ENCODE measurements around the gene PRKCQ. TPM values are rescaled to one million over a fixed set of nuclear protein-coding genes. Genes with fewer than 3 reads are reported as not detected.

PRKCQ gene
- total RNA-seq, 1 experiment from 2014 or later, result 12.1 TPM

DNA sequence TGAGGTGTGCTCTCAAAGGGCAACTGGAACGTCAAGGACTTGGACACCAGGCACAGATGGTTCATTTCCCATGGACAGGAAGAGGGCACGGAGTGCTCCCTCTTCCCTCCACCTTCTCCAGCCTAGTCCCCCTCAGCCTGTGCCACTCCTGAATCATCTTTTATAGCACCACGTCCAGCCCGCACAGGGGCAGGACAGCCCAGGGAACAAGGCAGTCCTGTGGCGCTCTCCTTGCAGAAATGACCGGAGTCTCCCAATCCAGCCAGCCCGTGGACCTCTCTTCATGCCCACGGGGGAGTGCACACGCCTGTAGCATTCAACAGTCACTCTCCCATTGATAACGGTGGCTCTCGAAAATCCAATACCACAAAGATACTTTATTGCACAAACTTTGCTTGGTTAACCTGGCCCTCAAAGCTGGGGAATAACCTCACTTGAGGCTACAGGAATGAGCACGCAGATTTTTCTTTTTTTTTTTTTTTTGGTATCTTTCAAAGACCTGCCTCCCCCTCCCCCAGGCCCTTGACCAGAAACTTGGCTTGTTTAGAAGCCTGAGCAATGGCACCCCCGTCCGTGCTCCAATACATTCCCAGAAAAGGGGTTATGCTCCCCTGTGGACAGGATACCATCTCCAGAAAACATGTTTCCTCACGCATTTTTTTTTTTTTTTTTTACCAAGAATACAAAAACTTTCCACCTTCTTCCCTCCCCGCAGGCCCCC lies 733 bp downstream of the PRKCQ start:
- H3K23me2 ChIP-seq (ENCODE audit: insufficient read length, low read depth, low read length, poor library complexity, severe bottlenecking), result peaks cover 18% of the 10 kb centered on the region
- no peak overlapping the region for H2BK5ac ChIP-seq (ENCODE audit: insufficient read length, low read length)
- no peaks in the 10 kb centered on the region for H4K20me1 ChIP-seq (ENCODE audit: control insufficient read depth, insufficient read depth, insufficient read length)
- H3K9me3 ChIP-seq (ENCODE audit: control insufficient read depth, low read depth, low read length), result no peaks in the 10 kb centered on the region
- peak overlapping the region; percentile 7 for H3K18ac ChIP-seq (ENCODE audit: insufficient read length, low read depth, low read length)
- no peak overlapping the region for H3K27ac ChIP-seq (ENCODE audit: insufficient read length, low read depth, low read length)
- peak overlapping the region; percentile 96 for H3K4me2 ChIP-seq (ENCODE audit: insufficient read depth, insufficient read length, low read length)
- peaks cover 39 to 43% of the 10 kb centered on the region in 2 experiments for H3K4me1 Mint-ChIP-seq
- peaks cover 17% of the 10 kb centered on the region for H3K27me3 Mint-ChIP-seq (ENCODE audit: low read depth)
- TF ChIP-seq, protein P1, sequence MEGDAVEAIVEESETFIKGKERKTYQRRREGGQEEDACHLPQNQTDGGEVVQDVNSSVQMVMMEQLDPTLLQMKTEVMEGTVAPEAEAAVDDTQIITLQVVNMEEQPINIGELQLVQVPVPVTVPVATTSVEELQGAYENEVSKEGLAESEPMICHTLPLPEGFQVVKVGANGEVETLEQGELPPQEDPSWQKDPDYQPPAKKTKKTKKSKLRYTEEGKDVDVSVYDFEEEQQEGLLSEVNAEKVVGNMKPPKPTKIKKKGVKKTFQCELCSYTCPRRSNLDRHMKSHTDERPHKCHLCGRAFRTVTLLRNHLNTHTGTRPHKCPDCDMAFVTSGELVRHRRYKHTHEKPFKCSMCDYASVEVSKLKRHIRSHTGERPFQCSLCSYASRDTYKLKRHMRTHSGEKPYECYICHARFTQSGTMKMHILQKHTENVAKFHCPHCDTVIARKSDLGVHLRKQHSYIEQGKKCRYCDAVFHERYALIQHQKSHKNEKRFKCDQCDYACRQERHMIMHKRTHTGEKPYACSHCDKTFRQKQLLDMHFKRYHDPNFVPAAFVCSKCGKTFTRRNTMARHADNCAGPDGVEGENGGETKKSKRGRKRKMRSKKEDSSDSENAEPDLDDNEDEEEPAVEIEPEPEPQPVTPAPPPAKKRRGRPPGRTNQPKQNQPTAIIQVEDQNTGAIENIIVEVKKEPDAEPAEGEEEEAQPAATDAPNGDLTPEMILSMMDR (conservative IDR thresholded peaks at IDR 0.05), result no peak
- no peak overlapping the region for H3K4ac ChIP-seq (ENCODE audit: low read depth, low read length)
- H3K4me1 ChIP-seq (ENCODE audit: insufficient read depth, low read length), result peaks cover 11% of the 10 kb centered on the region
- H4K5ac ChIP-seq (ENCODE audit: insufficient read length, low read depth, low read length), result no peak overlapping the region
- no peaks in the 10 kb centered on the region for H3K79me1 ChIP-seq (ENCODE audit: insufficient read depth, low read depth, low read length, poor library complexity, severe bottlenecking)
- no peak overlapping the region for H2AFZ ChIP-seq (ENCODE audit: low read length)
- DNase-seq, result no peak
- no CpG with 5 or more reads among the region's 16 CpGs for WGBS (ENCODE audit: extremely low coverage, insufficient read length, low lambda C conversion rate)
- H4K8ac ChIP-seq (replicated peaks; ENCODE audit: insufficient read length, low read depth, low read length), result no peak overlapping the region
- no peak overlapping the region for H2BK15ac ChIP-seq (ENCODE audit: low read depth, low read length)
- H3K4me3 Mint-ChIP-seq, result peak overlapping the region; percentile 77 to 90
- no peak overlapping the region; the same call in 1 of the 2 replicates for H3K14ac ChIP-seq (ENCODE audit: insufficient read depth, low read length)
- H3K9me3 Mint-ChIP-seq, result no peaks in the 10 kb centered on the region
- H3T11ph ChIP-seq (ENCODE audit: low read length), result no peak overlapping the region
- H3K79me2 ChIP-seq (ENCODE audit: insufficient read depth, low read length), result peaks cover 16% of the 10 kb centered on the region; the same call in 1 of the 2 replicates
- peaks cover 8 to 23% (median 22%) of the 10 kb centered on the region in 3 experiments; a peak in 5 of 7 replicates for H3K36me3 Mint-ChIP-seq (ENCODE audit: insufficient read depth in 1 of 3, low read depth in 3 of 3)
- no peak overlapping the region for H4K91ac ChIP-seq (ENCODE audit: insufficient read length, low read depth, low read length)
- peak overlapping the region in 1 of 3 experiments; percentile 86; a peak in 1 of 7 replicates for H3K27ac Mint-ChIP-seq
- no peak overlapping the region for H3K56ac ChIP-seq (ENCODE audit: insufficient read length, low read depth, low read length)
- no peak overlapping the region for H2AK5ac ChIP-seq (ENCODE audit: insufficient read length, low read length)
- H2BK20ac ChIP-seq (ENCODE audit: low read depth, low read length, poor library complexity, severe bottlenecking), result no peak overlapping the region
- H2BK12ac ChIP-seq (ENCODE audit: insufficient read length, low read depth, low read length), result no peak overlapping the region
- H3K9ac ChIP-seq (ENCODE audit: extremely low read depth, insufficient read length, low read length), result peak overlapping the region; percentile 34
- no peak overlapping the region for H2BK120ac ChIP-seq (ENCODE audit: low read depth, low read length, poor library complexity, severe bottlenecking)
- no peak overlapping the region for H3K23ac ChIP-seq (ENCODE audit: insufficient read length, low read depth, low read length)
- H3K27me3 ChIP-seq (ENCODE audit: insufficient read depth, low read length), result no peaks in the 10 kb centered on the region
